NOMO-1 (cell line): ENCODE data around the gene RHOBTB3.
"Not testable (repeated sequence)": the region's sequence is repeated elsewhere in the genome, so short reads cannot be mapped to it uniquely, and the experiment has no call there.

Experiments
- DNase-seq, 2 experiments: peaks; one replicate each; lab custom pipeline; 2025; ENCODE audit not compliant: unreplicated experiment in 2 of 2; lab: John Stamatoyannopoulos, UW

The RHOBTB3 gene

GRCh38 chr5:95713246-95713645 lies 17.9 kb upstream of the RHOBTB3 start:
- DNase-seq = not testable (repeated sequence)

GRCh38 chr5:95713960-95714710 lies 17.0 kb upstream of the RHOBTB3 start:
- peak; percentile 10 to 28 for DNase-seq

GRCh38 chr5:95715799-95716461 lies 15.2 kb upstream of the RHOBTB3 start:
- no peak for DNase-seq

DNA sequence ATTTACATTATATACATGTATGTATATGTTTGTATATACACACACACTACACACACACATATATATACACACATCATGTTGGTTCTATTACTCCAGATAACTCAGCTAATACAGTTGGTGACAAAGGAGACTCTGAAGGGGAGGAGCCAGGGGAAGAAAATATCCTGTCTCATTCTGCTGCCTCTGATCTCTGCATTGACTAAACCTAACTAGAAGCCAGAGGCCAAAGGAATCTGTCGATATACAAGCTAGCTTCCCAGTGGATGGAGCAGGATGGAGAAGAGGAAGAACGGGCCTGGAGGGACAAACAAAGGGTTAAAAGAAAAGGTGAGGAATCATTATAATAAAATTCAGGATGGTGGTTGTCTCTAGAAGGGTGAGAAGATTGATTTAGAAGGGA lies 13.7 kb upstream of the RHOBTB3 start:
- DNase-seq = no peak

GRCh38 chr5:95718203-95718602 lies 12.9 kb upstream of the RHOBTB3 start:
- DNase-seq = peak; percentile 68 to 86

- DNase-seq = no peak
These were observed 12.4 kb upstream of the RHOBTB3 start for GRCh38 chr5:95718738-95719137.

GRCh38 chr5:95720094-95720786 lies 10.9 kb upstream of the RHOBTB3 start:
- DNase-seq = no peak

GRCh38 chr5:95721582-95722295 lies 9.4 kb upstream of the RHOBTB3 start:
- DNase-seq = no peak

DNA sequence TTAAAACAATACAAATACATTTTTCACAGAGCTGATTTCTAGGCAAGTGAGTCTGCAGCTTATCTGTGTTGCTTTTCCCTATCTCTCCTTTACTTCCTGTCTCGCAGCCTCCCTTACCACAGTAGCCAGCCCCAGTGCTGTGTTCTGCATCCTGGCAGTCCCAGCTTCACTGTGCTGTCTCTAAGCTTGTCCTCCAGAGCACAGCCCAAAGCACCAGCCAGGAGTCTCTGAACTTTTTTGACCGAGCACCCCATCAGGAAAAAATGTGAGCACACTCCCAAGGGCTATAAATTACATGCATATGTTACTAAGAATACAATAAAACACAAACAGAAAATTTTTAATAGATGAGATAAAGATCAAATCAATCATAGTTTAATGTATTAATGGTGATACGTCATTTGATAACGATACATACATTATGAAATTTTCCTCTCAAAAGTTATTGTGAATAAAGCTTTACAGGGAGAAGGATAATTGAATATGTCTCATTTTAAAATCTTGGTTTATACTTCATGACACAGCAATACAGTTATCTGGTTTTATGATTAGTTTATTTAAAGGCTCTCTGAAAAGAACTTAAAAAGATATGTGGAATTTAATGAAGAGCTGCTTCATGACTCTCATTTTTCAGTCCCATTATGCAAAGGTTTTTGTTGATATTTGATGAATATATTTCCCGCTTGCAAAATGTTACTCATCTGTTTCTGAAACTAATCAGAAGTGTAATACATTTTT lies 7.3 kb upstream of the RHOBTB3 start:
- DNase-seq = no peak

DNA sequence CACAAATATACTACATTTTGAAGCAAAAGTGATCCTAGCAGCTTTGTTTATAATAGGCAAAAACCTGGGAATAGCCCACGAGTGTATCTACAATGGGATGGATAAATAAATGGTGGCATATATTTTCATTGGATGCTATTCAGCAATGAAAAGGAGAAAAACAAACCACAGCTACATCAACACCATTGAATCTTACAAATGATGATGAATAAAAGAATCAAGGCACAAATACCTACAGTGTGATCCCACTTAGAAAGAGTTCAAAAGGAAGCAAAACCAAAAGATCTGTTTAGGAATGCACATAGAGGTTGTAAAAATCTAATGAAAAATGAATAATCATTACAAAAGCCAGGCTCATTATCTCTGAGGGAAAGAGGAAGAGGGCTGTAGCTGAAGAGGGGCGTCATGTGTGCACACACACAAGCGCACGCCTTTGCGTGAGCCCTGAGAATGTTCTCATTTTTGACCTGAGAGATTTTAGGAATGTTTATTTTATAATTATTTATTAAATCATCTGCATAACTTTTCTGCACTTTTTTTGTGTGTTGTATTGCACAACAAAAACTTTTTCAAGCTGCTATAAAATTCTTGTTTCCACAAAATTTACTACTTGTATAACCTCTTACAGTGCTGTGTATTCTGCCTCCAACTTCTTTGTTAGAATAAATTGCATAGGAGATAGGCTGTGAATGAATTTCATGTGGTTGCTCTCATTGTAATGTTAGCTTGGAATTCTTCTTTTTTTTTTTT lies 5.9 kb upstream of the RHOBTB3 start:
- DNase-seq = peak; percentile 37 to 60

GRCh38 chr5:95725937-95726810 lies 5.0 kb upstream of the RHOBTB3 start:
- DNase-seq = no peak

GRCh38 chr5:95726811-95727763 lies 4.0 kb upstream of the RHOBTB3 start:
- DNase-seq = no peak

GRCh38 chr5:95727764-95728191 lies 3.4 kb upstream of the RHOBTB3 start:
- DNase-seq = no peak

DNA sequence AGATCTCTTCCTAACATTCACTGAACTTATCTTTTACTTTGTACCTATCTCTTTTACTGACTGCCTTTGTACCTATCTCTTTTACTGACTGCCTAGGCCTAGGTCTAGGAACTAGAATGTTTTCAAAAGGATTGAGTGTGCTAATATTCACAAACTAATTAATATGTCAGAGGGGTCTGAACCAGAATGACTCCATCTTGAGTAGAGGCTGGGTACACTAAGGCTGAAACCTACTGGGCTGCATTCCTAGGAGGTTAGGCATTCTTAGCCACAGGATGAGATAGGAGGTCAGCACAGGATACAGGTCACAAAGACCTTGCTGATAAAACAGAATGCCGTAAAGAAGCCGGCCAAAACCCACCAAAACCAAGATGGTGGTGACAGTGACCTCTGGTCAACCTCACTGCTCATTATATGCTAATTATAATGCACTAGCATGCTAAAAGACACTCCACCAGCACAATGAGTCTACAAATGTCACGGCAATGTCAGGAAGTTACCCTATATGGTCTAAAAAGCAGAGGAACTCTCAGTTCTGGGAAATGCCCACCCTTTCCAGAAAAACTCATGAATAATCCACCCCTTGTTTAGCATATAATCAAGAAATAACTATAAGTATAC lies 2.5 kb upstream of the RHOBTB3 start:
- DNase-seq = no peak

- no peak for DNase-seq
These were observed 1.8 kb upstream of the RHOBTB3 start for GRCh38 chr5:95729115-95730010.

GRCh38 chr5:95730011-95730700 lies 980 bp upstream of the RHOBTB3 start:
- DNase-seq = no peak
